Measurements from ENCODE around the gene KCNQ5. TPM values are rescaled to one million over a fixed set of nuclear protein-coding genes. Genes with fewer than 3 reads are reported as not detected.

The KCNQ5 gene
- total and polyA plus RNA-seq, 2 of the 8 experiments (the other 6 are each of a cell fraction or from before 2014, with no cell fraction given) = 0.83 to 1.2 TPM

DNA sequence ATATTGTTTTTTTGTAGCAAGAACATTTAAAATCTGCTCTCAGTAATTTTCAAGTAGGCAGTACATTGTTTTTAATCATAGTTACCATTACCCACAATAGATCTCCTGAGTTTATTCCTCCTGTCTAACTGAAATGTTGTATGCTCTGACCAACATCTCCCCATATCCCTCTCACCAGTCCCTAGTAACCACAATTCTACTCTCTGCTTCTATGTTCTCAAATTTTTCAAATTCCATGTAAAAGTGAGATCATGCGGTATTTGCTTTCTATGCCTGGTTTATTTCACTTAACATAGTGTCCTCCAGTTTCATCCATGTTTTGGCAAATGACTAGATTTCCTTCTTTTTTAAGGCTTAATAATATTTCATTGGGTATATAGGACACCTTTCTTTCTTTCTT is 300.5 kb downstream of the KCNQ5 start (continued):
- TF ChIP-seq, protein P1, sequence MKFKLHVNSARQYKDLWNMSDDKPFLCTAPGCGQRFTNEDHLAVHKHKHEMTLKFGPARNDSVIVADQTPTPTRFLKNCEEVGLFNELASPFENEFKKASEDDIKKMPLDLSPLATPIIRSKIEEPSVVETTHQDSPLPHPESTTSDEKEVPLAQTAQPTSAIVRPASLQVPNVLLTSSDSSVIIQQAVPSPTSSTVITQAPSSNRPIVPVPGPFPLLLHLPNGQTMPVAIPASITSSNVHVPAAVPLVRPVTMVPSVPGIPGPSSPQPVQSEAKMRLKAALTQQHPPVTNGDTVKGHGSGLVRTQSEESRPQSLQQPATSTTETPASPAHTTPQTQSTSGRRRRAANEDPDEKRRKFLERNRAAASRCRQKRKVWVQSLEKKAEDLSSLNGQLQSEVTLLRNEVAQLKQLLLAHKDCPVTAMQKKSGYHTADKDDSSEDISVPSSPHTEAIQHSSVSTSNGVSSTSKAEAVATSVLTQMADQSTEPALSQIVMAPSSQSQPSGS (IDR thresholded peaks at IDR 0.05; ENCODE audit: low read length) = no peak

Measured in H1 (cell line).